ENCODE measurements around the gene PGGT1B. TPM values are rescaled to one million over a fixed set of nuclear protein-coding genes. Genes with fewer than 3 reads are reported as not detected.

The PGGT1B gene
- total and polyA plus RNA-seq, 2 of the 8 experiments (the other 6 are each of a cell fraction or from before 2014, with no cell fraction given), result 1.9 to 43.1 TPM

DNA sequence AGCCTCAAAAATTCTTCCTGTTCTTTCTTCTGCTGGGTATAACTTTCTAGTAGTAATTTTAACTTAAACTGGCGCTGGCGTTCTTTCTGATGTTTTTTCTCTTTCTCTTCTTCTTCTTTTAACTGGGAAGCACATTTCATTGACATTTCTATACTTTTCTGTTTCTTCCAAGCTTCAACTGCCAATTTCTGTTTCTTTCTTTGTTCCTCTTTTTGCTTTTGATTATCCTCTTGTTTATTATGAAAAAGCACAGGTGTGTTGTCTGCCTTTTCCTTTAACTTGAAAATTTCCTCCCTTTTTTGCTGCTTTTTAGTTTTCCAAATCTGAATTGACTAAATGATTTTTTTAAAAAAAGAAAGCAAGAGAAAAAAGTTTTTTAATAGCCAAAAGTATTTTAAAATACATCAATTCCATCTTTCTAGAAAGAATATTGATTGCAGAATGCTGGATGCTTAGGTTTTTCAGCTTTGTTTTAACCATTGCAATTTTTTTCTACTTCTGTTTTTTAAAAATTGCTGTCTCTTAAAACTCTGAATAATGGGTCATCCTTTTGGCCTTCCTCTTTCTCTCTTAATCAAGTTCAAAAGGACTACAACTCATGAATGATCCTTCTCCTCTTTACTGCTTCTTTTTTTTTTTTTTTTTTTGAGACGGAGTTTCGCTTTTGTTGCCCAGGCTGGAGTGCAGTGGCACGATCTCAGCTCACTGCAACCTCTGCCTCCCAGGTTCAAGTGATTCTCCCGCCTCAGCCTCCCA lies 8.8 kb upstream of the PGGT1B start (continued):
- TF ChIP-seq, protein P1, sequence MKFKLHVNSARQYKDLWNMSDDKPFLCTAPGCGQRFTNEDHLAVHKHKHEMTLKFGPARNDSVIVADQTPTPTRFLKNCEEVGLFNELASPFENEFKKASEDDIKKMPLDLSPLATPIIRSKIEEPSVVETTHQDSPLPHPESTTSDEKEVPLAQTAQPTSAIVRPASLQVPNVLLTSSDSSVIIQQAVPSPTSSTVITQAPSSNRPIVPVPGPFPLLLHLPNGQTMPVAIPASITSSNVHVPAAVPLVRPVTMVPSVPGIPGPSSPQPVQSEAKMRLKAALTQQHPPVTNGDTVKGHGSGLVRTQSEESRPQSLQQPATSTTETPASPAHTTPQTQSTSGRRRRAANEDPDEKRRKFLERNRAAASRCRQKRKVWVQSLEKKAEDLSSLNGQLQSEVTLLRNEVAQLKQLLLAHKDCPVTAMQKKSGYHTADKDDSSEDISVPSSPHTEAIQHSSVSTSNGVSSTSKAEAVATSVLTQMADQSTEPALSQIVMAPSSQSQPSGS (IDR thresholded peaks at IDR 0.05; ENCODE audit: low read length), result no peak

Measured in H1 (cell line).